Mucosa of stomach (tissue), 1 donor: ENCODE results near the gene GABRA1.

ENCODE experiments used
- H3K27me3 ChIP-seq: one replicate; pipeline ENCODE4 v1.7.0; 2013; ENCODE audit warnings: mild to moderate bottlenecking, low read length; ENCODE audit not compliant: control insufficient read depth, insufficient read depth
- H3K36me3 ChIP-seq: one replicate; pipeline ENCODE4 v1.7.0; 2013; ENCODE audit warnings: low read length; ENCODE audit not compliant: control insufficient read depth, insufficient read depth
- H3K4me1 ChIP-seq: one replicate; pipeline ENCODE4 v1.7.0; 2013; ENCODE audit warnings: mild to moderate bottlenecking, low read length; ENCODE audit not compliant: control insufficient read depth, insufficient read depth
- H3K4me3 ChIP-seq: one replicate; pipeline ENCODE4 v1.7.0; 2013; ENCODE audit warnings: low read length
- H3K9ac ChIP-seq: one replicate; pipeline ENCODE4 v1.7.0; 2013; ENCODE audit warnings: mild to moderate bottlenecking, low read length, moderate library complexity
- H3K9me3 ChIP-seq: one replicate; pipeline ENCODE4 v1.7.0; 2013; ENCODE audit warnings: mild to moderate bottlenecking, low read length, moderate library complexity; ENCODE audit not compliant: control insufficient read depth
- donor health status: Pancreatic carcinoma.

The GABRA1 gene

DNA sequence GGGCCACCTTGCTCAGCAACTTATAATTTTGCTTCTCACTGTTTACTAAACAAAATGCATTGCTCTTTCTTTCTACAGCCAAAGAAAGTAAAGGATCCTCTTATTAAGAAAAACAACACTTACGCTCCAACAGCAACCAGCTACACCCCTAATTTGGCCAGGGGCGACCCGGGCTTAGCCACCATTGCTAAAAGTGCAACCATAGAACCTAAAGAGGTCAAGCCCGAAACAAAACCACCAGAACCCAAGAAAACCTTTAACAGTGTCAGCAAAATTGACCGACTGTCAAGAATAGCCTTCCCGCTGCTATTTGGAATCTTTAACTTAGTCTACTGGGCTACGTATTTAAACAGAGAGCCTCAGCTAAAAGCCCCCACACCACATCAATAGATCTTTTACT lies 49.1 kb downstream of the GABRA1 start:
- Histone ChIP-seq H3K36me3 (no peaks in the 10 kb centered on the region), H3K9me3 (no peaks in the 10 kb centered on the region), H3K9ac (no peak overlapping the region), H3K27me3 (no peaks in the 10 kb centered on the region), H3K4me1 (no peaks in the 10 kb centered on the region), H3K4me3 (no peak overlapping the region)

DNA sequence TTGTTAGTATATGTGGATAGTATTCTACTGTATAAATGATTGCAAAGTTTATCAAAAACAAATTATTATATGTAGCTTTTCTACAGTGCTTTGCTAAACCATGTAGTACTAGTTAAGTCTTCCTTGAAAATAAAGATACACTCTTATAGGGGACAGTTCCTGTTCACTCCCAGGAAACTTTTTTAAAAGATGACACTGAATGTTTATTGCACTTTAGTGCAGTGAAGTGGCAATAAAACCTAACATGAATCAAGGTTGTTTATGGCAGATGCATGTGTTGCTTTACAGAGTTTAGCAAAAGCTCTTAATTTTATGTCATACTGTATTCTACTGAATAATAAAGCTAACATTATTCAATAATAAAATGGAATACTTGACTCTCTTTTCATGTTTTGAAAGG lies 51.7 kb downstream of the GABRA1 start:
- Histone ChIP-seq H3K9ac (no peak overlapping the region), H3K4me3 (no peak overlapping the region), H3K9me3 (no peaks in the 10 kb centered on the region), H3K27me3 (no peaks in the 10 kb centered on the region), H3K4me1 (no peaks in the 10 kb centered on the region), H3K36me3 (no peaks in the 10 kb centered on the region)

- Histone ChIP-seq H3K9me3 (no peaks in the 10 kb centered on the region), H3K27me3 (no peaks in the 10 kb centered on the region), H3K9ac (no peak overlapping the region), H3K4me3 (no peak overlapping the region), H3K36me3 (no peaks in the 10 kb centered on the region), H3K4me1 (no peaks in the 10 kb centered on the region)
Measured at GRCh38 chr5:161900981-161901380, 53.1 kb downstream of the GABRA1 start.

DNA sequence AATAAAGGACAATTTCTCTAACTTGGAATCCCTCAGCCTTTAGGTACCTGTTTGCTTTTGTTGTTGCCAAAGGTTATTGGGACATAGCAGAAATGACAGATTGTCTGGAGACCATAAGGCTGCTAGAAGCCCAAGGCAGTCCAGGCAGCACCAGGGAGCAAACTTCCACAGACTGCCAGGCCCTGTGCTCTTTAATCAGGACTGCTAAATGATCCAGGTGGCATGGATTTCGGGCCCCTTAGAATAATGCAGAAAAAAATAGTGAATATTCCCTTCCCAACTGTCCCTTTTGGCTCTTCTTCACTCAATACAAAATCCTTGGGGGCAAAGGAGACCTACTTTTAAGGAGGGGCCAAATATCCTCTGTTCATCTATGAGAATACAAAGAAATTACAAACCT lies 73.9 kb downstream of the GABRA1 start:
- Histone ChIP-seq H3K9ac (no peak overlapping the region), H3K4me3 (no peak overlapping the region), H3K9me3 (no peaks in the 10 kb centered on the region), H3K4me1 (no peaks in the 10 kb centered on the region), H3K36me3 (no peaks in the 10 kb centered on the region), H3K27me3 (no peaks in the 10 kb centered on the region)

GRCh38 chr5:161924270-161924669 lies 76.3 kb downstream of the GABRA1 start:
- H3K4me1 ChIP-seq: no peaks in the 10 kb centered on the region
- no peak overlapping the region for H3K4me3 ChIP-seq
- H3K36me3 ChIP-seq: no peaks in the 10 kb centered on the region
- no peaks in the 10 kb centered on the region for H3K9me3 ChIP-seq
- no peak overlapping the region for H3K9ac ChIP-seq
- no peaks in the 10 kb centered on the region for H3K27me3 ChIP-seq

GRCh38 chr5:161925960-161926359 lies 78.0 kb downstream of the GABRA1 start:
- Histone ChIP-seq H3K4me1 (no peaks in the 10 kb centered on the region), H3K27me3 (no peaks in the 10 kb centered on the region), H3K4me3 (no peak overlapping the region)

GRCh38 chr5:161934486-161934885 lies 86.6 kb downstream of the GABRA1 start:
- Histone ChIP-seq H3K27me3 (no peaks in the 10 kb centered on the region), H3K9me3 (no peaks in the 10 kb centered on the region), H3K9ac (no peak overlapping the region), H3K4me3 (no peak overlapping the region), H3K4me1 (no peaks in the 10 kb centered on the region), H3K36me3 (no peaks in the 10 kb centered on the region)

More at GRCh38 chr5:161925960-161926359, 78.0 kb downstream of the GABRA1 start:
- Histone ChIP-seq H3K9ac (no peak overlapping the region), H3K9me3 (no peaks in the 10 kb centered on the region), H3K36me3 (no peaks in the 10 kb centered on the region)

GRCh38 chr5:161944974-161945373 lies 97.1 kb downstream of the GABRA1 start:
- H3K4me3 ChIP-seq: no peak overlapping the region
- no peaks in the 10 kb centered on the region for H3K4me1 ChIP-seq
- no peak overlapping the region for H3K9ac ChIP-seq
- H3K27me3 ChIP-seq: no peaks in the 10 kb centered on the region
- H3K36me3 ChIP-seq: no peaks in the 10 kb centered on the region
- H3K9me3 ChIP-seq: no peaks in the 10 kb centered on the region

- no peak overlapping the region for H3K9ac ChIP-seq
- H3K36me3 ChIP-seq: no peaks in the 10 kb centered on the region
- no peaks in the 10 kb centered on the region for H3K27me3 ChIP-seq
- no peaks in the 10 kb centered on the region for H3K9me3 ChIP-seq
- no peaks in the 10 kb centered on the region for H3K4me1 ChIP-seq
- H3K4me3 ChIP-seq: no peak overlapping the region
Measured at GRCh38 chr5:161946911-161947310, 99.0 kb downstream of the GABRA1 start.
